ENCODE results near the gene WIF1. TPM values are rescaled to one million over a fixed set of nuclear protein-coding genes. Genes with fewer than 3 reads are reported as not detected.

Gene WIF1
- total and polyA plus RNA-seq, 10 of the 15 experiments (the other 5 are each of a cell fraction or from before 2014, with no cell fraction given): 0.04 to 0.05 (median 0.05) TPM; not detected in 7

GRCh38 chr12:65119063-65119462 lies 2.0 kb downstream of the WIF1 start:
- Histone ChIP-seq H3K36me3 (ENCODE audit: control insufficient read depth in 2 of 2, insufficient read depth in 2 of 2, low read length in 1 of 2) (no peaks in the 10 kb centered on the region), H3K27ac (ENCODE audit: control insufficient read depth, insufficient read depth) (no peak overlapping the region), H2AFZ (ENCODE audit: control insufficient read depth, low read depth, low read length) (no peak overlapping the region), H3K4me1 (ENCODE audit: control insufficient read depth, insufficient read depth, low read length) (no peaks in the 10 kb centered on the region; the same call in 1 of the 2 replicates), H3K9ac (ENCODE audit: control insufficient read depth, insufficient read depth, low read length) (no peak overlapping the region), H3K4me2 (ENCODE audit: control insufficient read depth, insufficient read depth) (no peak overlapping the region), H4K20me1 (ENCODE audit: control insufficient read depth, insufficient read depth) (no peaks in the 10 kb centered on the region), H3K27me3 (replicated peaks in 1 of 2; ENCODE audit: control insufficient read depth in 2 of 2, insufficient read depth in 2 of 2, low read length in 1 of 2) (peaks cover 2 to 5% of the 10 kb centered on the region in 2 experiments; a peak in 2 of 4 replicates), H3K9me3 (replicated peaks; ENCODE audit: control insufficient read depth, insufficient read depth, low read length) (no peaks in the 10 kb centered on the region), H3K4me3 (no peak overlapping the region), H3K79me2 (ENCODE audit: control insufficient read depth, insufficient read depth, low read length) (no peaks in the 10 kb centered on the region)
- ChIA-PET CTCF (interaction anchor here (0.8 to 2.4 kb wide), 5 partner anchors 34 to 322 kb away, joined by 3 to 12 read pairs (median 4); no protein-coding TSS in a partner anchor), SMC1A (ENCODE audit: uncharacterized antibody, unreplicated experiment) (interaction anchor here (0.8 to 2.4 kb wide), 4 partner anchors 115 to 323 kb away, joined by 3 to 9 read pairs (median 4); no protein-coding TSS in a partner anchor), POLR2A (no interaction called here), RAD21 (ENCODE audit: unreplicated experiment) (interaction anchor here (0.9 to 1.4 kb wide), 2 partner anchors 113 to 115 kb away, joined by 3 to 4 read pairs; no protein-coding TSS in a partner anchor)
- no peak for FAIRE-seq
- TF ChIP-seq, protein P1, sequence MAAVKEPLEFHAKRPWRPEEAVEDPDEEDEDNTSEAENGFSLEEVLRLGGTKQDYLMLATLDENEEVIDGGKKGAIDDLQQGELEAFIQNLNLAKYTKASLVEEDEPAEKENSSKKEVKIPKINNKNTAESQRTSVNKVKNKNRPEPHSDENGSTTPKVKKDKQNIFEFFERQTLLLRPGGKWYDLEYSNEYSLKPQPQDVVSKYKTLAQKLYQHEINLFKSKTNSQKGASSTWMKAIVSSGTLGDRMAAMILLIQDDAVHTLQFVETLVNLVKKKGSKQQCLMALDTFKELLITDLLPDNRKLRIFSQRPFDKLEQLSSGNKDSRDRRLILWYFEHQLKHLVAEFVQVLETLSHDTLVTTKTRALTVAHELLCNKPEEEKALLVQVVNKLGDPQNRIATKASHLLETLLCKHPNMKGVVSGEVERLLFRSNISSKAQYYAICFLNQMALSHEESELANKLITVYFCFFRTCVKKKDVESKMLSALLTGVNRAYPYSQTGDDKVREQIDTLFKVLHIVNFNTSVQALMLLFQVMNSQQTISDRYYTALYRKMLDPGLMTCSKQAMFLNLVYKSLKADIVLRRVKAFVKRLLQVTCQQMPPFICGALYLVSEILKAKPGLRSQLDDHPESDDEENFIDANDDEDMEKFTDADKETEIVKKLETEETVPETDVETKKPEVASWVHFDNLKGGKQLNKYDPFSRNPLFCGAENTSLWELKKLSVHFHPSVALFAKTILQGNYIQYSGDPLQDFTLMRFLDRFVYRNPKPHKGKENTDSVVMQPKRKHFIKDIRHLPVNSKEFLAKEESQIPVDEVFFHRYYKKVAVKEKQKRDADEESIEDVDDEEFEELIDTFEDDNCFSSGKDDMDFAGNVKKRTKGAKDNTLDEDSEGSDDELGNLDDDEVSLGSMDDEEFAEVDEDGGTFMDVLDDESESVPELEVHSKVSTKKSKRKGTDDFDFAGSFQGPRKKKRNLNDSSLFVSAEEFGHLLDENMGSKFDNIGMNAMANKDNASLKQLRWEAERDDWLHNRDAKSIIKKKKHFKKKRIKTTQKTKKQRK (IDR thresholded peaks at IDR 0.05; ENCODE audit: low read depth, low read length): no peak
- TF ChIP-seq MEF2B (IDR thresholded peaks at IDR 0.05; ENCODE audit: partially characterized antibody, poor library complexity, severe bottlenecking) (no peak), POLR2A (IDR thresholded peaks at IDR 0.05; ENCODE audit: low read depth, low read length) (no peak), NR2C1 (IDR thresholded peaks at IDR 0.05) (no peak)
- in situ Hi-C loops (cut with MboI) (loop anchor here (5.0 kb wide), 1 partner anchor 227 kb away; no protein-coding TSS in a partner anchor), intact Hi-C loops (cut with micrococcal nuclease; ENCODE audit: unreplicated experiment) (no loop called here)
- no peak for ATAC-seq
- no TSS peak for BruUV-seq (replicated peaks)
- WGBS (ENCODE audit: insufficient coverage, insufficient replicate concordance, low lambda C conversion rate, missing lambda C conversion rate): 65% methylated on average over 3 of the region's 3 CpGs
- DNase-seq (ENCODE audit: low read depth, low spot score): no peak
